K562 (cell line): ENCODE results near the gene OR2V2. TPM values are rescaled to one million over a fixed set of nuclear protein-coding genes. Genes with fewer than 3 reads are reported as not detected.

Experiments used
- BDP1 ChIP-seq: IDR thresholded peaks from 3 replicates; pipeline ENCODE4 v1.6.1; 2011; ENCODE audit not compliant: insufficient read length, insufficient read depth
- CBX3 ChIP-seq, 2 experiments: IDR thresholded peaks; 1 replicate in 1 of 2; 2 replicates in 1 of 2; pipeline ENCODE4 v1.6.1; 2012; ENCODE audit warnings: inconsistent platforms in 2 of 2, low read length in 2 of 2, borderline replicate concordance in 1 of 2, control low read depth in 1 of 2
- CGGBP1 ChIP-seq: fragments of 250-450 bp; sonication (Bioruptor Pico); IDR thresholded peaks from 2 replicates; pipeline ENCODE4 v1.9.0; 2021; ENCODE audit warnings: mild to moderate bottlenecking
- ERF ChIP-seq: fragments of 450-650 bp; formaldehyde crosslinking; IDR thresholded peaks from 2 replicates; pipeline ENCODE4 v1.4.0; 2020; ENCODE audit warnings: mild to moderate bottlenecking, mixed read lengths
- HBP1 ChIP-seq: fragments of 450-650 bp; formaldehyde crosslinking; IDR thresholded peaks from 2 replicates; pipeline ENCODE4 v1.4.0; 2022; ENCODE audit warnings: missing genetic modification characterization
- HEY1 ChIP-seq: fragments of 250-450 bp; sonication (Bioruptor Pico); IDR thresholded peaks from 2 replicates; pipeline ENCODE4 v1.5.0; 2020; ENCODE audit warnings: mild to moderate bottlenecking, moderate library complexity, borderline replicate concordance
- KLF13 ChIP-seq: fragments of 450-650 bp; IDR thresholded peaks from 2 replicates; pipeline ENCODE4 v1.6.1; 2016; ENCODE audit warnings: missing genetic modification characterization, low read depth, mild to moderate bottlenecking, missing compliant biosample characterization, moderate library complexity, borderline replicate concordance
- LCOR ChIP-seq: sonication (generic); formaldehyde crosslinking; IDR thresholded peaks from 2 replicates; pipeline ENCODE4 v1.8.0; 2022; ENCODE audit warnings: mild to moderate bottlenecking, missing genetic modification reagents
- MCM7 ChIP-seq, 2 experiments: fragments of 450-650 bp; IDR thresholded peaks; 2 replicates each; pipeline ENCODE4 v1.6.1; 2016 to 2018
- MTA3 ChIP-seq: fragments of 450-650 bp; formaldehyde crosslinking; IDR thresholded peaks from 2 replicates; pipeline ENCODE4 v1.6.1; 2017; ENCODE audit warnings: mild to moderate bottlenecking, borderline replicate concordance
- NFIC ChIP-seq: fragments of 450-650 bp; IDR thresholded peaks from 2 replicates; pipeline ENCODE4 v1.6.1; 2017; ENCODE audit warnings: mild to moderate bottlenecking, inconsistent platforms
- NKRF ChIP-seq: fragments of 450-650 bp; IDR thresholded peaks from 2 replicates; pipeline ENCODE4 v1.6.1; 2016; ENCODE audit warnings: borderline replicate concordance
- NR1H2 ChIP-seq: sonication (generic); formaldehyde crosslinking; IDR thresholded peaks from 2 replicates; pipeline ENCODE4 v1.4.0; 2020; ENCODE audit warnings: mild to moderate bottlenecking, missing genetic modification reagents
- OTX1 ChIP-seq: fragments of 450-650 bp; formaldehyde crosslinking; IDR thresholded peaks from 2 replicates; pipeline ENCODE4 v1.4.0; 2022; ENCODE audit warnings: mild to moderate bottlenecking
- SAP30 ChIP-seq: fragments of 200-600 bp; sonication (generic); IDR thresholded peaks from 2 replicates; pipeline ENCODE4 v1.6.1; 2012; ENCODE audit warnings: borderline replicate concordance, low read depth, mild to moderate bottlenecking, moderate library complexity, low read length, control low read depth, inconsistent platforms; ENCODE audit not compliant: insufficient read depth, poor library complexity, severe bottlenecking
- SIN3A ChIP-seq, 2 experiments: fragments of 150-350 bp in 1 of 2; IDR thresholded peaks; 2 replicates each; pipeline ENCODE4 v1.6.1; 2011 to 2016; ENCODE audit warnings: borderline replicate concordance in 2 of 2, low read depth in 2 of 2, low read length in 2 of 2, mild to moderate bottlenecking in 2 of 2, moderate library complexity in 2 of 2; ENCODE audit not compliant: control insufficient read depth in 1 of 2
- ZNF134 ChIP-seq: fragments of 250-450 bp; sonication (Bioruptor Pico); conservative IDR thresholded peaks from 2 replicates; pipeline ENCODE4 v1.4.0; 2020
- ZNF280A ChIP-seq: fragments of 450-650 bp; IDR thresholded peaks from 2 replicates; pipeline ENCODE4 v1.6.1; 2018; ENCODE audit warnings: mild to moderate bottlenecking, low read depth; ENCODE audit not compliant: partially characterized antibody
- ZNF384 ChIP-seq: IDR thresholded peaks from 2 replicates; pipeline ENCODE4 v1.6.1; 2012; ENCODE audit warnings: low read depth, low read length, improper control_type of control experiment
- polyA plus RNA-seq, 8 experiments: library from polyadenylated mRNA; depleted of rRNA in 4 of 8; stranded (reverse) in 5 of 8; unstranded in 3 of 8; fragments of >200 nt; fragmentation: Nextera tagmentation in 2 of 8; fragmentation: Illumina TruSeq in 1 of 8; extraction: Ambion mirVana in 2 of 8; extraction: Trizol in 1 of 8; gene quantifications; 2 replicates each; pipeline versions ENCODE4 v1.2.1 to v1.2.3, GENCODE V29; 2011 to 2014; ENCODE audit warnings: inconsistent platforms in 1 of 8, missing spikeins in 1 of 8
- total RNA-seq, 7 experiments: library from RNA; depleted of rRNA in 6 of 7; stranded (reverse); fragments of >200 nt in 6 of 7; fragmentation: Illumina TruSeq in 2 of 7; extraction: Trizol in 2 of 7; gene quantifications; 2 replicates each; pipeline versions ENCODE4 v1.2.1 to v1.2.3, GENCODE V29; 2011 to 2021; ENCODE audit warnings: low replicate concordance in 1 of 7

Gene OR2V2
- total and polyA plus RNA-seq, 9 of the 15 experiments (the other 6 are each of a cell fraction or from before 2014, with no cell fraction given): 0.01 TPM; not detected in 8

- TF ChIP-seq BDP1: peak; percentile 23
- no peak for TF ChIP-seq ZNF384
- TF ChIP-seq NFIC: peak; percentile 44
- no peak for TF ChIP-seq ERF (CRISPR knock-in tag)
- TF ChIP-seq ZNF134: no peak
- TF ChIP-seq OTX1 (CRISPR knock-in tag): peak; percentile 91
- TF ChIP-seq MCM7 (IDR thresholded peaks at IDR 0.05): no peak
- no peak for TF ChIP-seq LCOR (CRISPR knock-in tag)
- no peak for TF ChIP-seq CGGBP1 (CRISPR knock-in tag)
- TF ChIP-seq NKRF: peak; percentile 79; the same call in 1 of the 2 replicates
- TF ChIP-seq CBX3 (IDR thresholded peaks at IDR 0.05; ENCODE audit: borderline replicate concordance in 1 of 2, low read length in 2 of 2): no peak
- TF ChIP-seq NR1H2 (CRISPR knock-in tag): no peak
- no peak for TF ChIP-seq SAP30
- no peak for TF ChIP-seq ZNF280A
- TF ChIP-seq SIN3A (IDR thresholded peaks at IDR 0.05; ENCODE audit: borderline replicate concordance in 2 of 2, control insufficient read depth in 1 of 2, low read depth in 2 of 2, low read length in 2 of 2): no peak
- TF ChIP-seq HBP1 (CRISPR knock-in tag): 0 out of 2 replicates have a peak, but pooled peaks have one; percentile 70
- no peak for TF ChIP-seq KLF13 (tag)
- no peak for TF ChIP-seq HEY1 (CRISPR knock-in tag)
- peak; percentile 38; the same call in 1 of the 2 replicates for TF ChIP-seq MTA3
Measured at GRCh38 chr5:181163487-181164075, 16.2 kb downstream of the OR2V2 start (continued).
